Uterus (tissue), 4 donors: ENCODE results near the gene ARHGAP15. TPM values are rescaled to one million over a fixed set of nuclear protein-coding genes. Genes with fewer than 3 reads are reported as not detected.

ENCODE experiments used
- DNase-seq, 2 donors: peaks; one replicate each; pipeline ENCODE4 v3.0.0-alpha.2; 2019 to 2020
- H3K27ac ChIP-seq, 2 donors: fragments of 200-600 bp; sonication (generic); 1 replicate in 1 of 2; 2 replicates in 1 of 2; pipeline ENCODE4 v1.5.1; 2016 to 2018
- H3K27me3 ChIP-seq, 2 donors: fragments of 200-600 bp; sonication (generic); one replicate each; pipeline ENCODE4 v1.5.1; 2018 to 2019; ENCODE audit warnings: control low read depth in 1 of 2
- H3K36me3 ChIP-seq, 2 donors: fragments of 200-600 bp; sonication (generic); one replicate each; pipeline ENCODE4 v1.5.1; 2019; ENCODE audit warnings: control low read depth in 1 of 2
- H3K4me1 ChIP-seq, 2 donors: fragments of 200-600 bp; sonication (generic); one replicate each; pipeline ENCODE4 v1.5.1; 2018 to 2019; ENCODE audit warnings: control low read depth in 1 of 2
- H3K4me3 ChIP-seq, 2 donors: fragments of 200-600 bp; sonication (generic); 1 replicate in 1 of 2; 2 replicates in 1 of 2; pipeline ENCODE4 v1.5.1; 2018 to 2019; ENCODE audit warnings: mild to moderate bottlenecking in 1 of 2
- H3K9me3 ChIP-seq, 2 donors: fragments of 200-600 bp; sonication (generic); one replicate each; pipeline ENCODE4 v1.5.1; 2019; ENCODE audit warnings: control low read depth in 1 of 2
- CTCF ChIP-seq, 4 experiments: fragments of 200-600 bp in 2 of 4; fragments of 450-650 bp in 2 of 4; sonication (generic) in 2 of 4; IDR thresholded peaks; one replicate each; pipeline ENCODE4 v1.5.1; 2016 to 2019; ENCODE audit warnings: antibody characterized with exemption in 4 of 4, mild to moderate bottlenecking in 2 of 4, moderate library complexity in 1 of 4
- POLR2A ChIP-seq, 2 donors: fragments of 450-650 bp; IDR thresholded peaks; one replicate each; pipeline ENCODE4 v1.6.1; 2016; ENCODE audit warnings: antibody characterized with exemption in 2 of 2, mild to moderate bottlenecking in 1 of 2, moderate library complexity in 1 of 2
- intact Hi-C: fragments of 100-400 bp; cut with DNase I; formaldehyde crosslinking; loops from one replicate; pipeline ENCODE4 v1.15.1; 2023; ENCODE audit warnings: low total_unique reads
- total RNA-seq, 4 donors: library from RNA; depleted of rRNA in 3 of 4; stranded (reverse); fragments of >200 nt in 3 of 4; gene quantifications; one replicate each; pipeline versions ENCODE4 v1.1.0 to v1.2.4, GENCODE V29; 2014 to 2023
- donor health status: DM: yes; HTN: yes; CAD: no.

The ARHGAP15 gene
- total RNA-seq, 4 donors from 2014 or later, result 0.88 to 28.4 (median 6.6) TPM

DNA sequence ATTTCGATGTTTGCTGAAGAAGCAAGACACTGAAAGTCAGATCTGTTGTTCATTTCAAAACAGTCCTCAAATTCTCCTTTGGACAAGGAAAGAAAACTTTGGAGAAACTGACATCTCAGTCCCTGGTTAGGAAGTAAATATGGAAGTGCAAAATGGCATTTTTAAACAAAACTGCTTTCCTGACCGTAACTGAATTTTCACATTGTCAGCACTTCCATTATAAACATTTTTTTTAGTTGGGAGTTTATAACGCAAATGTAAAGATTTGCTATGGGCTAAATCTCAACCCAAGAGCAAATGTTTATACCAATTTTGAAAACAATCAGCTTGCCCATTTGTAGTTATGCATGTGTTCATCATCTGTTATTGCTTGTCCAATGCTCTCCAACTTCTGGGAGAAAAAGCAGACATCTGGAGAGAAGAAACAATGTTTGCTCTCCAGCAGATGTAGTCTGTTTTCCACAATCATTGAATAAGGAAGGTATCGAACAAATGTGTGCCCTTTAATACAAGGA is 520.1 kb downstream of the ARHGAP15 start:
- Histone ChIP-seq H3K27ac (no peak overlapping the region), H3K27me3 (no peaks in the 10 kb centered on the region), H3K9me3 (no peaks in the 10 kb centered on the region), H3K4me3 (no peak overlapping the region), H3K4me1 (no peaks in the 10 kb centered on the region), H3K36me3 (no peaks in the 10 kb centered on the region)
- intact Hi-C loops, result no loop called here
- no peak for TF ChIP-seq CTCF (IDR thresholded peaks at IDR 0.05)
- no peak for TF ChIP-seq POLR2A (IDR thresholded peaks at IDR 0.05)
- no peak for DNase-seq

DNA sequence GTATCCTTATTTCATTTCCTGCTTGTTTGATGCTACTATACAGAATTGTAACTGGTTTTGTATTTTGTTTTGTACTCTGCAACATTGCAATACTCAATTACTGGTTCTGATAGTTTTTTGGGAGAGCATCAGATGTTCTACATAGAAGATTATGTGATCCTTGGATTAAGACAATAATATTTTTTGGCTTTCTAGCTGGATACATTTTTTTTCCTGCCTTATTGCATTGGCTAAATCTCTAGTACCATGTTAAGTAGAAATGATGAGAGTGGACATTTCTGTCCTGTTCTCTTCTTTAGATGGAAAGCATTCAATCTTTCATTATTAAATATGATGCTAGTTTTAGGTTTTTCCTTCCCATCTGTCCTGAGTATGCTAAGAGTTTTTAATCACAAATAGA is 523.5 kb downstream of the ARHGAP15 start:
- H3K4me1 ChIP-seq, result no peaks in the 10 kb centered on the region
- no peaks in the 10 kb centered on the region for H3K36me3 ChIP-seq
- H3K27ac ChIP-seq, result no peak overlapping the region
- no peaks in the 10 kb centered on the region for H3K9me3 ChIP-seq
- no peak for TF ChIP-seq POLR2A (IDR thresholded peaks at IDR 0.05)
- no peak for TF ChIP-seq CTCF (IDR thresholded peaks at IDR 0.05)
- no peak for DNase-seq
- intact Hi-C loops, result no loop called here
- no peak overlapping the region for H3K4me3 ChIP-seq
- H3K27me3 ChIP-seq, result no peaks in the 10 kb centered on the region

GRCh38 chr2:143668234-143668633 is 539.0 kb downstream of the ARHGAP15 start:
- no peaks in the 10 kb centered on the region for H3K36me3 ChIP-seq
- H3K27ac ChIP-seq, result no peak overlapping the region
- H3K4me3 ChIP-seq, result no peak overlapping the region
- no peaks in the 10 kb centered on the region for H3K27me3 ChIP-seq
- intact Hi-C loops, result no loop called here
- H3K9me3 ChIP-seq, result no peaks in the 10 kb centered on the region
- DNase-seq, result no peak
- TF ChIP-seq POLR2A (IDR thresholded peaks at IDR 0.05) (no peak), CTCF (IDR thresholded peaks at IDR 0.05) (no peak)
- H3K4me1 ChIP-seq, result no peaks in the 10 kb centered on the region

DNA sequence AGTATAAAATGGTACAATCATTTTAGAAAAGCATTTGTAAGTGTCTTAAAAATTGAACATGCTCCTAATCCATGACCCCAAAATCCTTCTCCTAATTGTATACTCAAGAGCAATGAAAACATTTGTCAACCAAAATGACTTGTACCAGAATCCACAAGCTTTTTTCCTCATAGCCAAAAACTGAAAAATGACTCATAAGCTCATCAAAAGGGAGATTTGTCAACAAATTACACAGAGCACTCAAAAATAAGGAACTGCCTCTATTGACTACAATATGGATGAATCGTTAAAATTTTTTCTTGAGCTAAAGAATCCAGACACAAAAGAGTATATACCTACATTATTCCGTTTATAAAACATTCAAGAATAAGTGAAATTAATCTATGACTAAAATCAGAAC is 544.8 kb downstream of the ARHGAP15 start:
- H3K27me3 ChIP-seq, result no peaks in the 10 kb centered on the region
- intact Hi-C loops, result no loop called here
- TF ChIP-seq CTCF (IDR thresholded peaks at IDR 0.05) (no peak), POLR2A (IDR thresholded peaks at IDR 0.05) (no peak)
- H3K27ac ChIP-seq, result no peak overlapping the region
- no peaks in the 10 kb centered on the region for H3K36me3 ChIP-seq
- no peaks in the 10 kb centered on the region for H3K4me1 ChIP-seq
- DNase-seq, result no peak
- no peaks in the 10 kb centered on the region for H3K9me3 ChIP-seq
- no peak overlapping the region for H3K4me3 ChIP-seq

DNA sequence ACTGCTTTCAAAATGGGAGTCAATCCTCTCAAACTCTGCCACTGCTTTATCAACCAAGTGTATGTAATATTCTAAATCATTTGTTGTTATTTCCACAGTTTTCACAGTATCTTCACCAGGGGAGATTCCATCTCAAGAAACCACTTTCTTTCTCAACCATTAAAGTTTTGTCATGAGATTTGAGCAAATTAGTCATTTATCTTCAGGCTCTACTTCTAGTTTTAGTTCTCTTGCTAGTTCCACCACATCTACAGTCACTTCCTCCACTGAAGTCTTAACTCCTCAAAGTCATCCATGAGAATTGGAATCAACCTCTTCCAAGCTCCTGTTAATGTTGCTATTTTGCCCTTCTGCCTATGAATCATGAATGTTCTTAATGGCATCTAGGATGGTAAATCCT is 545.8 kb downstream of the ARHGAP15 start:
- H3K4me1 ChIP-seq, result no peaks in the 10 kb centered on the region
- no peaks in the 10 kb centered on the region for H3K9me3 ChIP-seq
- no peak for DNase-seq
- no peaks in the 10 kb centered on the region for H3K36me3 ChIP-seq
- intact Hi-C loops, result no loop called here
- no peaks in the 10 kb centered on the region for H3K27me3 ChIP-seq
- no peak overlapping the region for H3K27ac ChIP-seq
- TF ChIP-seq CTCF (IDR thresholded peaks at IDR 0.05) (no peak), POLR2A (IDR thresholded peaks at IDR 0.05) (no peak)
- H3K4me3 ChIP-seq, result no peak overlapping the region
